Tibial nerve (tissue), 4 donors: ENCODE results near the gene KDM4B. TPM values are rescaled to one million over a fixed set of nuclear protein-coding genes. Genes with fewer than 3 reads are reported as not detected.

Source experiments
- DNase-seq, 2 donors: peaks; one replicate each; pipeline ENCODE4 v3.0.0-alpha.2; 2019; ENCODE audit warnings: low spot score in 2 of 2
- H3K27ac ChIP-seq, 4 donors: fragments of 200-600 bp; sonication (generic) in 3 of 4; one replicate each; pipeline ENCODE4 v1.5.1; 2017 to 2019; ENCODE audit warnings: mild to moderate bottlenecking in 1 of 4
- H3K27me3 ChIP-seq, 2 donors: fragments of 200-600 bp; sonication (generic) in 1 of 2; one replicate each; pipeline versions ENCODE4 v1.5.1 to v1.6.0; 2017 to 2019
- H3K36me3 ChIP-seq, 3 donors: fragments of 200-600 bp; sonication (generic); one replicate each; pipeline ENCODE4 v1.5.1; 2018 to 2019
- H3K4me1 ChIP-seq, 4 donors: fragments of 200-600 bp; sonication (generic) in 3 of 4; one replicate each; pipeline ENCODE4 v1.5.1; 2017 to 2019
- H3K4me3 ChIP-seq, 4 donors: fragments of 200-600 bp; sonication (generic) in 3 of 4; one replicate each; pipeline ENCODE4 v1.5.1; 2017 to 2019; ENCODE audit warnings: mild to moderate bottlenecking in 1 of 4, moderate library complexity in 1 of 4
- H3K9me3 ChIP-seq, 4 donors: fragments of 200-600 bp; sonication (generic) in 3 of 4; one replicate each; pipeline ENCODE4 v1.5.1; 2017 to 2019
- CTCF ChIP-seq, 5 experiments: fragments of 200-600 bp in 3 of 5; fragments of 450-650 bp in 2 of 5; sonication (generic) in 3 of 5; IDR thresholded peaks; one replicate each; pipeline ENCODE4 v1.5.1; 2016 to 2019; ENCODE audit warnings: antibody characterized with exemption in 5 of 5, mild to moderate bottlenecking in 3 of 5, moderate library complexity in 2 of 5
- EP300 ChIP-seq, 2 donors: sonication (generic); formaldehyde crosslinking; IDR thresholded peaks; one replicate each; pipeline ENCODE4 v1.6.1; 2017; ENCODE audit warnings: antibody characterized with exemption in 2 of 2, mild to moderate bottlenecking in 1 of 2
- POLR2A ChIP-seq, 2 donors: fragments of 450-650 bp; IDR thresholded peaks; one replicate each; pipeline ENCODE4 v1.6.1; 2017; ENCODE audit warnings: antibody characterized with exemption in 2 of 2, mild to moderate bottlenecking in 2 of 2, moderate library complexity in 2 of 2
- WGBS, 2 donors: methylation state at CpG; one replicate each; pipeline ENCODE4 v1.1.5; 2018; 5-methylcytosine and 5-hydroxymethylcytosine counted together
- total RNA-seq, 4 donors: library from RNA; depleted of rRNA; stranded (reverse); fragments of >200 nt; gene quantifications; one replicate each; pipeline ENCODE4 v1.1.0, GENCODE V29; 2016

The KDM4B gene
- total RNA-seq, 4 donors from 2014 or later, result 37.8 to 72.4 (median 57.2) TPM

DNA sequence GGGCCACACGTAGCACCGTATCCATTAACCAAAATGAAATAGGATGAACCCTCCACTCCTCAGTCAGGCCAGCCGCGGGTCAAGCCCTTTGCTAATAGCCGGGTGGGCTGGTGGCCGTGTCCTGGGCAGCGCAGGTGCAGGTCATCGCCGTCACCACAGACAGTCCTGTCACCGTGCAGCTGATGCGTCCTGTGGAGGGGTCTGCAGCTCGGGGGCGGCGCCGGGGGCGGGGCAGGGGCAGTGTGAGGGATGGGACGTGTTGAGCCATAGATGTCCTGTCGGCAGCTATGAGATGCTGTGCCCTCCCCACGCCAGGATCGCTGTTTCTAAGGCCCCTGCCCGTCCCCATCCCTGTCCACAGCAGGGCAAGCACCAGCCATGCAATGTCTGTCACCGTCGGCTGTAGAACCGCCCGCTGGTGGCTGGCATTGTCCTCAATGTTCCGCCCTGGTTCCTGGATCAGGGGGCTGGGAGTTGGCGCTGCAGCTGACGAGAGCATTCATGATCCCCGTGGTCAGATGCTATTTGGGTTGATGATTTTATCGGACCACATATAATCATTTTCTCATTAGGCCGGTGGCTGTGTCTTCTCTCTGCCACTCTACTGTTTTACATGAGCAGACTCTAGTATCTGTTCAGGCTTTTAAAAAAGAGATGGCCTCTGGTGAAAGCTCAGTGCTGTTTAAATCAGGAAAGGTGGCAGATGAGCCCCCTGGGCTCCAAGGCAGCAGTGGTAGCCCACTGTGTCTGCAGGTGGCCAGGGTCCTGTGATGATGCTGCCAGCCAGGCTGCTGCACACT lies 126.1 kb downstream of the KDM4B start:
- 87 to 88% methylated on average over 26 to 28 of the region's 31 CpGs for WGBS, 2 donors
- peaks cover 0 to 23% (median 6%) of the 10 kb centered on the region in 4 donors for H3K9me3 ChIP-seq
- H3K36me3 ChIP-seq, result peaks cover 2 to 58% (median 11%) of the 10 kb centered on the region in 3 donors
- peak overlapping the region in 2 of 4 donors; percentile 43 to 83 for H3K27ac ChIP-seq
- DNase-seq, result no peak
- no peak for TF ChIP-seq POLR2A (IDR thresholded peaks at IDR 0.05)
- no peak for TF ChIP-seq EP300 (IDR thresholded peaks at IDR 0.05)
- no peak for TF ChIP-seq CTCF (IDR thresholded peaks at IDR 0.05)
- H3K4me3 ChIP-seq, result no peak overlapping the region
- no peaks in the 10 kb centered on the region for H3K27me3 ChIP-seq
- peaks cover 0 to 45% (median 27%) of the 10 kb centered on the region in 4 donors for H3K4me1 ChIP-seq

DNA sequence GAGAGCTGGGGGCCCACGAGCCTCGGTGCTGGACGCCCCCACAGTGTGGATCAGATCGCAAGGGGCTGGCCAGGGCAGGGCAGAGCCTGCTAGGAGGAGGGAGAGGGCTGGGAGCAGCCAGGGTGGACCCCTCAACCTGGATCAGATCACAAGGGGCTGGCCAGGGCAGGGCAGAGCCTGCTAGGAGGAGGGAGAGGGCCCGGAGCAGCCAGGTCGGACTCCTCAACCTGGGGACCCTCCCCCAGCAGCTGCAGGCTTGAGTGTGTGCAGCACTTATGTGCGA lies 126.6 kb downstream of the KDM4B start:
- 58 to 88% methylated on average over 4 to 7 of the region's 7 CpGs for WGBS, 2 donors
- Histone ChIP-seq H3K27ac (peak overlapping the region in 2 of 4 donors; percentile 13 to 28), H3K4me1 (peaks cover 0 to 41% (median 26%) of the 10 kb centered on the region in 4 donors), H3K4me3 (no peak overlapping the region), H3K27me3 (no peaks in the 10 kb centered on the region), H3K9me3 (peaks cover 0 to 28% (median 6%) of the 10 kb centered on the region in 4 donors), H3K36me3 (peaks cover 2 to 63% (median 11%) of the 10 kb centered on the region in 3 donors)
- TF ChIP-seq CTCF (IDR thresholded peaks at IDR 0.05), result no peak
- DNase-seq, result no peak

- H3K36me3 ChIP-seq, result peaks cover 2 to 65% (median 11%) of the 10 kb centered on the region in 3 donors
- H3K4me3 ChIP-seq, result no peak overlapping the region
- peaks cover 0 to 29% (median 6%) of the 10 kb centered on the region in 4 donors for H3K9me3 ChIP-seq
- H3K27ac ChIP-seq, result no peak overlapping the region
- no peaks in the 10 kb centered on the region for H3K27me3 ChIP-seq
- TF ChIP-seq EP300 (IDR thresholded peaks at IDR 0.05) (no peak), POLR2A (IDR thresholded peaks at IDR 0.05) (no peak), CTCF (IDR thresholded peaks at IDR 0.05) (no peak)
- DNase-seq, result no peak
- peaks cover 0 to 31% (median 17%) of the 10 kb centered on the region in 4 donors for H3K4me1 ChIP-seq
- WGBS, 2 donors, result 97% methylated on average over 33 to 37 of the region's 37 CpGs
Observed at GRCh38 chr19:5096536-5096935, 127.6 kb downstream of the KDM4B start.

GRCh38 chr19:5097331-5097930 lies 128.5 kb downstream of the KDM4B start:
- no peak overlapping the region for H3K4me3 ChIP-seq
- H3K4me1 ChIP-seq, result peaks cover 0 to 29% (median 14%) of the 10 kb centered on the region in 4 donors
- 88 to 90% methylated on average over 14 to 16 of the region's 16 CpGs for WGBS, 2 donors
- no peak overlapping the region for H3K27ac ChIP-seq
- peaks cover 0 to 29% (median 6%) of the 10 kb centered on the region in 4 donors for H3K9me3 ChIP-seq
- DNase-seq, result no peak
- no peaks in the 10 kb centered on the region for H3K27me3 ChIP-seq
- TF ChIP-seq POLR2A (IDR thresholded peaks at IDR 0.05) (no peak), EP300 (IDR thresholded peaks at IDR 0.05) (no peak), CTCF (IDR thresholded peaks at IDR 0.05) (no peak)
- peaks cover 2 to 65% (median 11%) of the 10 kb centered on the region in 3 donors for H3K36me3 ChIP-seq
